Stimulated activated CD4-positive, alpha-beta T cell treated with anti-CD3 and anti-CD28 coated beads, Interleukin-4, amount 100 ng/mL, for 48 hours (primary cell): ENCODE results near the gene DEDD2.

ENCODE experiments used
- DNase-seq, 2 donors: peaks; one replicate each; pipeline ENCODE4 v3.0.0-alpha.2; 2020; ENCODE audit warnings: low read depth in 2 of 2

DEDD2 gene

GRCh38 chr19:42170715-42171114 is 46.8 kb downstream of the DEDD2 start:
- no peak for DNase-seq

- DNase-seq: no peak
Observed at GRCh38 chr19:42169486-42170413, 47.7 kb downstream of the DEDD2 start.

GRCh38 chr19:42168206-42168605 is 49.3 kb downstream of the DEDD2 start:
- DNase-seq: no peak

- no peak for DNase-seq
Observed at GRCh38 chr19:42166316-42166715, 51.2 kb downstream of the DEDD2 start.

- DNase-seq: no peak
Observed at GRCh38 chr19:42165146-42165545, 52.3 kb downstream of the DEDD2 start.

- DNase-seq: no peak
Observed at GRCh38 chr19:42161616-42162263, 55.7 kb downstream of the DEDD2 start.

- DNase-seq: no peak
Observed at GRCh38 chr19:42159942-42160341, 57.5 kb downstream of the DEDD2 start.

GRCh38 chr19:42158926-42159325 is 58.6 kb downstream of the DEDD2 start:
- DNase-seq: no peak

- no peak for DNase-seq
Observed at GRCh38 chr19:42156571-42156970, 60.9 kb downstream of the DEDD2 start.

GRCh38 chr19:42155796-42156195 is 61.7 kb downstream of the DEDD2 start:
- no peak for DNase-seq

- no peak for DNase-seq
Observed at GRCh38 chr19:42154471-42155323, 62.8 kb downstream of the DEDD2 start.

- DNase-seq: no peak
Observed at GRCh38 chr19:42153672-42154433, 63.6 kb downstream of the DEDD2 start.

GRCh38 chr19:42152910-42153671 is 64.4 kb downstream of the DEDD2 start:
- DNase-seq: no peak

GRCh38 chr19:42151782-42152684 is 65.4 kb downstream of the DEDD2 start:
- no peak for DNase-seq

GRCh38 chr19:42150911-42151361 is 66.5 kb downstream of the DEDD2 start:
- no peak for DNase-seq

GRCh38 chr19:42150364-42150763 is 67.1 kb downstream of the DEDD2 start:
- DNase-seq: no peak

- DNase-seq: no peak
Observed at GRCh38 chr19:42149447-42150202, 67.9 kb downstream of the DEDD2 start.
